Skeletal muscle satellite cell (primary cell): ENCODE data around the gene PYGM.

Source experiments
- H3K27me3 ChIP-seq: 2 replicates; pipeline ENCODE4 v1.7.0; 2013; ENCODE audit warnings: low read length; ENCODE audit not compliant: control insufficient read depth, insufficient read depth
- H3K36me3 ChIP-seq: 2 replicates; pipeline ENCODE4 v1.7.0; 2013; ENCODE audit warnings: mild to moderate bottlenecking, control low read depth, low read length; ENCODE audit not compliant: insufficient read depth
- H3K4me1 ChIP-seq: 2 replicates; pipeline ENCODE4 v1.7.0; 2013; ENCODE audit warnings: low read length; ENCODE audit not compliant: control insufficient read depth, insufficient read depth
- H3K4me2 ChIP-seq: 2 replicates; pipeline ENCODE4 v1.7.0; 2013; ENCODE audit warnings: mild to moderate bottlenecking, low read length
- H3K4me3 ChIP-seq: 2 replicates; pipeline ENCODE4 v1.7.0; 2013; ENCODE audit warnings: low read length
- H3K9ac ChIP-seq: 2 replicates; pipeline ENCODE4 v1.7.0; 2013; ENCODE audit warnings: mild to moderate bottlenecking, low read depth, low read length, moderate library complexity
- H3K9me3 ChIP-seq: replicated peaks from 2 replicates; pipeline ENCODE4 v1.7.0; 2013; ENCODE audit warnings: mild to moderate bottlenecking, control low read depth, low read length

PYGM gene

GRCh38 chr11:64772303-64773018 is 12.7 kb upstream of the PYGM start:
- Histone ChIP-seq H3K4me3 (no peak overlapping the region), H3K4me1 (peaks cover 12% of the 10 kb centered on the region), H3K36me3 (peaks cover 97% of the 10 kb centered on the region), H3K9me3 (no peaks in the 10 kb centered on the region), H3K9ac (no peak overlapping the region), H3K4me2 (no peak overlapping the region), H3K27me3 (no peaks in the 10 kb centered on the region)

GRCh38 chr11:64771861-64772260 is 12.1 kb upstream of the PYGM start:
- H3K36me3 ChIP-seq = peaks cover 98% of the 10 kb centered on the region
- no peak overlapping the region for H3K4me3 ChIP-seq
- peaks cover 9% of the 10 kb centered on the region for H3K4me1 ChIP-seq
- H3K4me2 ChIP-seq = no peak overlapping the region
- no peaks in the 10 kb centered on the region for H3K9me3 ChIP-seq
- no peak overlapping the region for H3K9ac ChIP-seq
- H3K27me3 ChIP-seq = no peaks in the 10 kb centered on the region

- Histone ChIP-seq H3K36me3 (peaks cover 89% of the 10 kb centered on the region), H3K4me2 (no peak overlapping the region), H3K9me3 (no peaks in the 10 kb centered on the region), H3K4me3 (no peak overlapping the region), H3K27me3 (no peaks in the 10 kb centered on the region), H3K4me1 (no peaks in the 10 kb centered on the region), H3K9ac (no peak overlapping the region)
Measured at GRCh38 chr11:64770120-64770519, 10.3 kb upstream of the PYGM start.

GRCh38 chr11:64769283-64769682 is 9.5 kb upstream of the PYGM start:
- H3K36me3 ChIP-seq = peaks cover 91% of the 10 kb centered on the region
- H3K4me1 ChIP-seq = peaks cover 5% of the 10 kb centered on the region
- no peak overlapping the region for H3K9ac ChIP-seq

GRCh38 chr11:64768300-64768694 is 8.5 kb upstream of the PYGM start:
- H3K4me2 ChIP-seq = no peak overlapping the region
- H3K36me3 ChIP-seq = peaks cover 91% of the 10 kb centered on the region
- peaks cover 15% of the 10 kb centered on the region for H3K4me1 ChIP-seq
- H3K4me3 ChIP-seq = no peak overlapping the region
- no peak overlapping the region for H3K9ac ChIP-seq
- H3K27me3 ChIP-seq = no peaks in the 10 kb centered on the region
- no peaks in the 10 kb centered on the region for H3K9me3 ChIP-seq

More at GRCh38 chr11:64769283-64769682, 9.5 kb upstream of the PYGM start:
- Histone ChIP-seq H3K4me2 (no peak overlapping the region), H3K27me3 (no peaks in the 10 kb centered on the region), H3K4me3 (no peak overlapping the region), H3K9me3 (no peaks in the 10 kb centered on the region)

GRCh38 chr11:64767344-64768299 is 7.8 kb upstream of the PYGM start:
- H3K27me3 ChIP-seq = no peaks in the 10 kb centered on the region
- H3K9ac ChIP-seq = no peak overlapping the region
- H3K36me3 ChIP-seq = peaks cover 91% of the 10 kb centered on the region
- H3K4me2 ChIP-seq = no peak overlapping the region
- H3K4me1 ChIP-seq = peaks cover 21% of the 10 kb centered on the region
- H3K4me3 ChIP-seq = no peak overlapping the region
- no peaks in the 10 kb centered on the region for H3K9me3 ChIP-seq

GRCh38 chr11:64766881-64767280 is 7.1 kb upstream of the PYGM start:
- peaks cover 21% of the 10 kb centered on the region for H3K4me1 ChIP-seq

GRCh38 chr11:64765851-64766665 is 6.3 kb upstream of the PYGM start:
- Histone ChIP-seq H3K4me1 (peaks cover 21% of the 10 kb centered on the region), H3K4me3 (no peak overlapping the region), H3K27me3 (no peaks in the 10 kb centered on the region), H3K9me3 (no peaks in the 10 kb centered on the region), H3K9ac (no peak overlapping the region), H3K36me3 (peaks cover 81% of the 10 kb centered on the region), H3K4me2 (no peak overlapping the region)

More at GRCh38 chr11:64766881-64767280, 7.1 kb upstream of the PYGM start:
- no peak overlapping the region for H3K9ac ChIP-seq
- peaks cover 89% of the 10 kb centered on the region for H3K36me3 ChIP-seq
- no peak overlapping the region for H3K4me2 ChIP-seq
- no peaks in the 10 kb centered on the region for H3K9me3 ChIP-seq
- H3K4me3 ChIP-seq = no peak overlapping the region
- H3K27me3 ChIP-seq = no peaks in the 10 kb centered on the region

- Histone ChIP-seq H3K4me2 (no peak overlapping the region), H3K4me3 (no peak overlapping the region), H3K4me1 (peaks cover 21% of the 10 kb centered on the region), H3K9ac (no peak overlapping the region), H3K9me3 (no peaks in the 10 kb centered on the region), H3K36me3 (peaks cover 78% of the 10 kb centered on the region), H3K27me3 (no peaks in the 10 kb centered on the region)
Measured at GRCh38 chr11:64765291-64765850, 5.6 kb upstream of the PYGM start.

GRCh38 chr11:64764753-64765152 is 5.0 kb upstream of the PYGM start:
- Histone ChIP-seq H3K4me3 (no peak overlapping the region), H3K27me3 (no peaks in the 10 kb centered on the region), H3K9ac (no peak overlapping the region), H3K9me3 (no peaks in the 10 kb centered on the region), H3K36me3 (peaks cover 72% of the 10 kb centered on the region), H3K4me2 (no peak overlapping the region), H3K4me1 (peaks cover 25% of the 10 kb centered on the region)
